ENCODE results near the gene PRDX3. TPM values are rescaled to one million over a fixed set of nuclear protein-coding genes. Genes with fewer than 3 reads are reported as not detected.

PRDX3 gene
- total and polyA plus RNA-seq, 2 of the 4 experiments (the other 2 are of a cell fraction): 169 to 187 TPM

DNA sequence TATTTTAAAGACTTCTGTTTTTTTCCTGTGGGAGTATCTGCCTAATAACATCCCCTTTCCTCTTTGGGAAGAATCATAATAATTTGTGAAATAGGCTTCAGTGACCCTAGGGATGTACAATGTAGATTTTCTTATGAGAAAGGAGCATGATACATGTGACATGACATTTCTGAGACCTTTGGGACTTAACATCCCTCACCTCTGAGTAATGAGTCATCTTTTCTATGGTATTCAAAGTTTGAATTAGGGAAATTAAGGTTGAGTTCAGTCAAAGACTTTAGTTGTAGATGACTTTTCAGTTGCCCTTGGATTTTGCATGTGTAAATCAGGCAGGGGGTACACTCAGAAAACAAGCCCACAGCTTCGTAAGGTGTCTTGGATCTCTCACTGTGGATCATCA is 43.1 kb upstream of the PRDX3 start:
- H4K5ac ChIP-seq (ENCODE audit: low read depth, low read length): peak overlapping the region; percentile 96
- no peak overlapping the region for H2AFZ ChIP-seq (replicated peaks; ENCODE audit: low read length, poor library complexity)
- peak overlapping the region; percentile 93 for H3K27ac ChIP-seq (ENCODE audit: insufficient read depth, low read length)
- peak overlapping the region; percentile 84 for H2BK5ac ChIP-seq (ENCODE audit: low read depth, low read length, poor library complexity, severe bottlenecking)
- H3K23ac ChIP-seq (ENCODE audit: low read depth, low read length): peak overlapping the region; percentile 89
- H2BK120ac ChIP-seq (ENCODE audit: low read depth, low read length): peak overlapping the region; percentile 83
- intact Hi-C loops (cut with micrococcal nuclease) (loop anchor here (2.0 kb wide), 1 partner anchor 13 kb away; no protein-coding TSS in a partner anchor), dilution Hi-C loops (cut with HindIII; ENCODE audit: low sequenced_read_pairs, unreplicated experiment) (no loop called here), in situ Hi-C loops (cut with MboI; ENCODE audit: low sequenced_read_pairs) (no loop called here)
- no peaks in the 10 kb centered on the region for H3K9me3 ChIP-seq (ENCODE audit: control insufficient read depth, insufficient read depth, low read length)
- TF ChIP-seq POLR2A (IDR thresholded peaks at IDR 0.05; ENCODE audit: low read depth, low read length) (no peak), BHLHE40 (IDR thresholded peaks at IDR 0.05; ENCODE audit: low read depth, low read length) (no peak), FOS (IDR thresholded peaks at IDR 0.05; ENCODE audit: low read depth, low read length) (no peak; the same call in 1 of the 2 replicates), NFE2L2 (IDR thresholded peaks at IDR 0.05; ENCODE audit: low read depth, low read length) (no peak), MAFK (IDR thresholded peaks at IDR 0.05; ENCODE audit: low read depth, low read length) (no peak)
- TF ChIP-seq, protein P1, sequence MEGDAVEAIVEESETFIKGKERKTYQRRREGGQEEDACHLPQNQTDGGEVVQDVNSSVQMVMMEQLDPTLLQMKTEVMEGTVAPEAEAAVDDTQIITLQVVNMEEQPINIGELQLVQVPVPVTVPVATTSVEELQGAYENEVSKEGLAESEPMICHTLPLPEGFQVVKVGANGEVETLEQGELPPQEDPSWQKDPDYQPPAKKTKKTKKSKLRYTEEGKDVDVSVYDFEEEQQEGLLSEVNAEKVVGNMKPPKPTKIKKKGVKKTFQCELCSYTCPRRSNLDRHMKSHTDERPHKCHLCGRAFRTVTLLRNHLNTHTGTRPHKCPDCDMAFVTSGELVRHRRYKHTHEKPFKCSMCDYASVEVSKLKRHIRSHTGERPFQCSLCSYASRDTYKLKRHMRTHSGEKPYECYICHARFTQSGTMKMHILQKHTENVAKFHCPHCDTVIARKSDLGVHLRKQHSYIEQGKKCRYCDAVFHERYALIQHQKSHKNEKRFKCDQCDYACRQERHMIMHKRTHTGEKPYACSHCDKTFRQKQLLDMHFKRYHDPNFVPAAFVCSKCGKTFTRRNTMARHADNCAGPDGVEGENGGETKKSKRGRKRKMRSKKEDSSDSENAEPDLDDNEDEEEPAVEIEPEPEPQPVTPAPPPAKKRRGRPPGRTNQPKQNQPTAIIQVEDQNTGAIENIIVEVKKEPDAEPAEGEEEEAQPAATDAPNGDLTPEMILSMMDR (conservative IDR thresholded peaks at IDR 0.05; ENCODE audit: low read depth, low read length): no peak
- H3K36me3 ChIP-seq (ENCODE audit: control insufficient read depth, insufficient read depth, low read length): peaks cover 5% of the 10 kb centered on the region; the same call in 1 of the 2 replicates
- no peak overlapping the region for H2AK9ac ChIP-seq (replicated peaks; ENCODE audit: low read depth, low read length, poor library complexity)
- H3K27me3 ChIP-seq (ENCODE audit: control insufficient read depth, insufficient read depth, low read length): no peaks in the 10 kb centered on the region
- H3K18ac ChIP-seq (ENCODE audit: low read depth, low read length): peak overlapping the region; percentile 98
- peaks cover 48% of the 10 kb centered on the region for H3K4me1 ChIP-seq (ENCODE audit: control insufficient read depth, insufficient read depth, low read length)
- H2BK20ac ChIP-seq (ENCODE audit: low read depth, low read length): peak overlapping the region; percentile 94
- H3K4ac ChIP-seq (ENCODE audit: low read depth, low read length): peak overlapping the region; percentile 87
- CTCF ChIA-PET: interaction anchor here (1.9 kb wide), 1 partner anchor 26 kb away, joined by 5 read pairs; no protein-coding TSS in a partner anchor
- ATAC-seq (ENCODE audit: low read depth) (peak; percentile 2), DNase-seq (no peak)
- H3K4me2 ChIP-seq (ENCODE audit: low read depth, low read length): peak overlapping the region; percentile 42
- peak overlapping the region; percentile 68 for H3K9ac ChIP-seq (ENCODE audit: low read depth, low read length)
- H3K9me1 ChIP-seq (ENCODE audit: insufficient read depth, low read length): peaks cover 45% of the 10 kb centered on the region
- peak overlapping the region; percentile 93 for H4K91ac ChIP-seq (ENCODE audit: insufficient read depth, low read depth, low read length)
- H3K14ac ChIP-seq (replicated peaks; ENCODE audit: low read depth, low read length): peak overlapping the region; percentile 71
- H3K56ac ChIP-seq (ENCODE audit: extremely low read depth, insufficient read depth, low read length): peak overlapping the region; percentile 22; the same call in 1 of the 2 replicates
- H4K8ac ChIP-seq (ENCODE audit: low read depth in 2 of 2, low read length in 2 of 2): peak overlapping the region; percentile 72 to 76
- BruUV-seq (replicated peaks): no TSS peak
- H3K4me3 ChIP-seq (ENCODE audit: insufficient read depth, low read depth, low read length): no peak overlapping the region
- H3K79me1 ChIP-seq (ENCODE audit: low read depth in 1 of 2, low read length in 2 of 2): peaks cover 52 to 86% of the 10 kb centered on the region in 2 experiments
- H2BK15ac ChIP-seq (ENCODE audit: low read depth, low read length): peak overlapping the region; percentile 83; the same call in 2 of the 3 replicates
- no CpG with 5 or more reads among the region's 1 CpG for WGBS, 2 experiments (ENCODE audit: extremely low coverage in 2 of 2, insufficient read length in 1 of 2)
- H4K20me1 ChIP-seq (ENCODE audit: insufficient read depth, low read length): peaks cover 64% of the 10 kb centered on the region
- POLR2A ChIA-PET (ENCODE audit: unreplicated experiment): interaction anchor here (1.6 kb wide), 1 partner anchor 9 kb away, joined by 5 read pairs; no protein-coding TSS in a partner anchor
- peak overlapping the region; percentile 69 for H2AK5ac ChIP-seq (ENCODE audit: low read depth, low read length)
